Subcutaneous adipose tissue (tissue), 4 donors: ENCODE data around the gene SRF. TPM values are rescaled to one million over a fixed set of nuclear protein-coding genes. Genes with fewer than 3 reads are reported as not detected.

Experiments used
- CTCF ChIP-seq: fragments of 450-650 bp; IDR thresholded peaks from one replicate; pipeline ENCODE4 v1.5.1; 2016; ENCODE audit warnings: low read depth, mild to moderate bottlenecking, control low read depth, antibody characterized with exemption, moderate library complexity
- total RNA-seq, 4 donors: library from RNA; depleted of rRNA; stranded (reverse); fragments of >200 nt; gene quantifications; one replicate each; pipeline ENCODE4 v1.1.0, GENCODE V29; 2016

SRF gene
- total RNA-seq, 4 donors from 2014 or later, result 8.5 to 22.8 (median 10.6) TPM

GRCh38 chr6:43196337-43196736 is 25.3 kb downstream of the SRF start:
- TF ChIP-seq CTCF, result no peak

- no peak for TF ChIP-seq CTCF
Observed at GRCh38 chr6:43199912-43200311, 28.8 kb downstream of the SRF start.

GRCh38 chr6:43200541-43200940 is 29.5 kb downstream of the SRF start:
- TF ChIP-seq CTCF, result no peak

GRCh38 chr6:43202451-43202850 is 31.4 kb downstream of the SRF start:
- TF ChIP-seq CTCF, result no peak

GRCh38 chr6:43203029-43203717 is 32.1 kb downstream of the SRF start:
- no peak for TF ChIP-seq CTCF

GRCh38 chr6:43203718-43204095 is 32.6 kb downstream of the SRF start:
- TF ChIP-seq CTCF, result no peak

- no peak for TF ChIP-seq CTCF
Observed at GRCh38 chr6:43204271-43205105, 33.4 kb downstream of the SRF start.
